HepG2 (cell line): ENCODE data around the gene SLC9C2. TPM values are rescaled to one million over a fixed set of nuclear protein-coding genes. Genes with fewer than 3 reads are reported as not detected.

ENCODE experiments used
- AGO1 ChIP-seq: fragments of 200-400 bp; formaldehyde crosslinking; IDR thresholded peaks from 2 replicates; pipeline ENCODE4 v1.6.1; 2017; ENCODE audit warnings: mild to moderate bottlenecking, low read depth, low read length, moderate library complexity; ENCODE audit not compliant: poor library complexity, severe bottlenecking
- CBX5 ChIP-seq: sonication (generic); formaldehyde crosslinking; IDR thresholded peaks from 2 replicates; pipeline ENCODE4 v1.4.0; 2020; ENCODE audit warnings: missing genetic modification reagents, borderline replicate concordance
- CC2D1A ChIP-seq: sonication (generic); formaldehyde crosslinking; IDR thresholded peaks from 2 replicates; pipeline ENCODE4 v1.8.1; 2023; ENCODE audit warnings: mild to moderate bottlenecking, missing genetic modification reagents
- HDAC1 ChIP-seq: sonication (generic); formaldehyde crosslinking; IDR thresholded peaks from 2 replicates; pipeline ENCODE4 v1.5.1; 2020; ENCODE audit warnings: mild to moderate bottlenecking, missing genetic modification reagents
- HOXA7 ChIP-seq: sonication (generic); formaldehyde crosslinking; IDR thresholded peaks from 2 replicates; pipeline ENCODE4 v1.8.1; 2022; ENCODE audit warnings: mild to moderate bottlenecking, missing genetic modification reagents, moderate library complexity
- LRRFIP1 ChIP-seq: sonication (generic); formaldehyde crosslinking; conservative IDR thresholded peaks from 2 replicates; pipeline ENCODE4 v1.4.0; 2020; ENCODE audit warnings: missing genetic modification reagents
- MAZ ChIP-seq, 2 experiments: sonication (generic) in 1 of 2; formaldehyde crosslinking in 1 of 2; IDR thresholded peaks; 2 replicates each; pipeline versions ENCODE4 v1.5.0 to v1.6.1; 2012 to 2020; ENCODE audit warnings: low read depth in 2 of 2, mild to moderate bottlenecking in 2 of 2, borderline replicate concordance in 1 of 2, improper control_type of control experiment in 1 of 2, low read length in 1 of 2, missing genetic modification reagents in 1 of 2, moderate library complexity in 1 of 2
- RARG ChIP-seq: sonication (generic); formaldehyde crosslinking; IDR thresholded peaks from 2 replicates; pipeline ENCODE4 v1.4.0; 2020; ENCODE audit warnings: low read depth, mild to moderate bottlenecking, missing genetic modification reagents
- SRF ChIP-seq: IDR thresholded peaks from 2 replicates; pipeline ENCODE4 v1.6.1; 2011; ENCODE audit warnings: mild to moderate bottlenecking, low read depth, low read length, moderate library complexity
- ZMYM4 ChIP-seq: sonication (generic); formaldehyde crosslinking; IDR thresholded peaks from 2 replicates; pipeline ENCODE4 v1.8.1; 2023; ENCODE audit warnings: mild to moderate bottlenecking, missing genetic modification reagents
- ZNF230 ChIP-seq: sonication (generic); formaldehyde crosslinking; IDR thresholded peaks from 2 replicates; pipeline ENCODE4 v1.4.0; 2020; ENCODE audit warnings: mild to moderate bottlenecking, missing genetic modification reagents
- ZNF234 ChIP-seq: sonication (generic); formaldehyde crosslinking; conservative IDR thresholded peaks from 2 replicates; pipeline ENCODE4 v1.5.1; 2020; ENCODE audit warnings: mild to moderate bottlenecking, missing genetic modification reagents
- ZNF431 ChIP-seq: sonication (generic); formaldehyde crosslinking; IDR thresholded peaks from 2 replicates; pipeline ENCODE4 v1.9.0; 2022; ENCODE audit warnings: missing genetic modification reagents, low read depth, mild to moderate bottlenecking, borderline replicate concordance
- ZNF672 ChIP-seq: sonication (generic); formaldehyde crosslinking; IDR thresholded peaks from 2 replicates; pipeline ENCODE4 v1.8.1; 2022; ENCODE audit warnings: missing genetic modification reagents
- ZNF777 ChIP-seq: sonication (generic); formaldehyde crosslinking; IDR thresholded peaks from 2 replicates; pipeline ENCODE4 v1.4.0; 2020; ENCODE audit warnings: missing genetic modification reagents
- ZZZ3 ChIP-seq: sonication (generic); formaldehyde crosslinking; IDR thresholded peaks from 2 replicates; pipeline ENCODE4 v1.4.0; 2020; ENCODE audit warnings: missing genetic modification reagents, mild to moderate bottlenecking, borderline replicate concordance
- polyA plus RNA-seq, 8 experiments: library from polyadenylated mRNA; depleted of rRNA in 3 of 8; stranded (reverse) in 7 of 8; unstranded in 1 of 8; fragments of >200 nt; fragmentation: Illumina TruSeq in 4 of 8; extraction: Trizol in 4 of 8; gene quantifications; 2 replicates each; pipeline versions ENCODE4 v1.2.1 to v1.2.3, GENCODE V29; 2011 to 2016; ENCODE audit warnings: low read depth in 4 of 8, missing spikeins in 1 of 8, mixed read lengths in 1 of 8; ENCODE audit not compliant: insufficient read depth in 1 of 8
- total RNA-seq, 5 experiments: library from RNA; depleted of rRNA; stranded (reverse); fragments of >200 nt; fragmentation: Illumina TruSeq; extraction: Trizol; gene quantifications; 2 replicates each; pipeline ENCODE4 v1.2.3, GENCODE V29; 2016; ENCODE audit warnings: low read depth in 1 of 5
- TF ChIP-seq, protein P1 (sequence below): IDR thresholded peaks from 2 replicates; pipeline ENCODE4 v1.6.1; 2016; ENCODE audit warnings: low read depth, missing genetic modification reagents, missing compliant biosample characterization
- TF ChIP-seq, protein P2 (sequence below): sonication (generic); formaldehyde crosslinking; IDR thresholded peaks from 2 replicates; pipeline ENCODE4 v1.4.0; 2020; ENCODE audit warnings: missing genetic modification reagents

Gene SLC9C2
- total and polyA plus RNA-seq, 2 of the 13 experiments (the other 11 are each of a cell fraction or from before 2014, with no cell fraction given) = 0.03 TPM; not detected in 1

GRCh38 chr1:173476665-173477285, 126.1 kb downstream of the SLC9C2 start (continued):
- TF ChIP-seq SRF = no peak
- no peak for TF ChIP-seq ZNF672
- TF ChIP-seq LRRFIP1 (CRISPR knock-in tag) = no peak
- no peak; the same call in 1 of the 2 replicates for TF ChIP-seq HDAC1 (CRISPR knock-in tag)
- no peak for TF ChIP-seq AGO1
- TF ChIP-seq ZNF234 (CRISPR knock-in tag) = no peak; the same call in 1 of the 2 replicates
- TF ChIP-seq, protein P1, sequence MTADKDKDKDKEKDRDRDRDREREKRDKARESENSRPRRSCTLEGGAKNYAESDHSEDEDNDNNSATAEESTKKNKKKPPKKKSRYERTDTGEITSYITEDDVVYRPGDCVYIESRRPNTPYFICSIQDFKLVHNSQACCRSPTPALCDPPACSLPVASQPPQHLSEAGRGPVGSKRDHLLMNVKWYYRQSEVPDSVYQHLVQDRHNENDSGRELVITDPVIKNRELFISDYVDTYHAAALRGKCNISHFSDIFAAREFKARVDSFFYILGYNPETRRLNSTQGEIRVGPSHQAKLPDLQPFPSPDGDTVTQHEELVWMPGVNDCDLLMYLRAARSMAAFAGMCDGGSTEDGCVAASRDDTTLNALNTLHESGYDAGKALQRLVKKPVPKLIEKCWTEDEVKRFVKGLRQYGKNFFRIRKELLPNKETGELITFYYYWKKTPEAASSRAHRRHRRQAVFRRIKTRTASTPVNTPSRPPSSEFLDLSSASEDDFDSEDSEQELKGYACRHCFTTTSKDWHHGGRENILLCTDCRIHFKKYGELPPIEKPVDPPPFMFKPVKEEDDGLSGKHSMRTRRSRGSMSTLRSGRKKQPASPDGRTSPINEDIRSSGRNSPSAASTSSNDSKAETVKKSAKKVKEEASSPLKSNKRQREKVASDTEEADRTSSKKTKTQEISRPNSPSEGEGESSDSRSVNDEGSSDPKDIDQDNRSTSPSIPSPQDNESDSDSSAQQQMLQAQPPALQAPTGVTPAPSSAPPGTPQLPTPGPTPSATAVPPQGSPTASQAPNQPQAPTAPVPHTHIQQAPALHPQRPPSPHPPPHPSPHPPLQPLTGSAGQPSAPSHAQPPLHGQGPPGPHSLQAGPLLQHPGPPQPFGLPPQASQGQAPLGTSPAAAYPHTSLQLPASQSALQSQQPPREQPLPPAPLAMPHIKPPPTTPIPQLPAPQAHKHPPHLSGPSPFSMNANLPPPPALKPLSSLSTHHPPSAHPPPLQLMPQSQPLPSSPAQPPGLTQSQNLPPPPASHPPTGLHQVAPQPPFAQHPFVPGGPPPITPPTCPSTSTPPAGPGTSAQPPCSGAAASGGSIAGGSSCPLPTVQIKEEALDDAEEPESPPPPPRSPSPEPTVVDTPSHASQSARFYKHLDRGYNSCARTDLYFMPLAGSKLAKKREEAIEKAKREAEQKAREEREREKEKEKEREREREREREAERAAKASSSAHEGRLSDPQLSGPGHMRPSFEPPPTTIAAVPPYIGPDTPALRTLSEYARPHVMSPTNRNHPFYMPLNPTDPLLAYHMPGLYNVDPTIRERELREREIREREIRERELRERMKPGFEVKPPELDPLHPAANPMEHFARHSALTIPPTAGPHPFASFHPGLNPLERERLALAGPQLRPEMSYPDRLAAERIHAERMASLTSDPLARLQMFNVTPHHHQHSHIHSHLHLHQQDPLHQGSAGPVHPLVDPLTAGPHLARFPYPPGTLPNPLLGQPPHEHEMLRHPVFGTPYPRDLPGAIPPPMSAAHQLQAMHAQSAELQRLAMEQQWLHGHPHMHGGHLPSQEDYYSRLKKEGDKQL (CRISPR knock-in tag) = no peak
- no peak; the same call in none of the 2 replicates for TF ChIP-seq ZNF777
- no peak for TF ChIP-seq CC2D1A
- TF ChIP-seq ZNF230 = no peak
- TF ChIP-seq CBX5 (CRISPR knock-in tag) = 0 out of 2 replicates have a peak, but pooled peaks have one; percentile 29
- TF ChIP-seq, protein P2, sequence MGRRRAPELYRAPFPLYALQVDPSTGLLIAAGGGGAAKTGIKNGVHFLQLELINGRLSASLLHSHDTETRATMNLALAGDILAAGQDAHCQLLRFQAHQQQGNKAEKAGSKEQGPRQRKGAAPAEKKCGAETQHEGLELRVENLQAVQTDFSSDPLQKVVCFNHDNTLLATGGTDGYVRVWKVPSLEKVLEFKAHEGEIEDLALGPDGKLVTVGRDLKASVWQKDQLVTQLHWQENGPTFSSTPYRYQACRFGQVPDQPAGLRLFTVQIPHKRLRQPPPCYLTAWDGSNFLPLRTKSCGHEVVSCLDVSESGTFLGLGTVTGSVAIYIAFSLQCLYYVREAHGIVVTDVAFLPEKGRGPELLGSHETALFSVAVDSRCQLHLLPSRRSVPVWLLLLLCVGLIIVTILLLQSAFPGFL (CRISPR knock-in tag) = no peak
- peak; percentile 88 for TF ChIP-seq ZMYM4 (CRISPR knock-in tag)
- TF ChIP-seq RARG (CRISPR knock-in tag) = no peak
- TF ChIP-seq ZNF431 = no peak
- TF ChIP-seq MAZ (IDR thresholded peaks at IDR 0.05; ENCODE audit: borderline replicate concordance, low read depth, low read length) = 0 out of 2 replicates have a peak, but pooled peaks have one; percentile 25
- no peak for TF ChIP-seq MAZ (CRISPR knock-in tag; IDR thresholded peaks at IDR 0.05; ENCODE audit: low read depth)
- no peak for TF ChIP-seq HOXA7 (CRISPR knock-in tag)
- TF ChIP-seq ZZZ3 = no peak
